ENCODE data around the gene LMO7. TPM values are rescaled to one million over a fixed set of nuclear protein-coding genes. Genes with fewer than 3 reads are reported as not detected.

Gene LMO7
- total and polyA plus RNA-seq, 11 donors: 195 to 573 (median 425) TPM

- Histone ChIP-seq H3K4me3 (no peak overlapping the region), H3K4me1 (no peaks in the 10 kb centered on the region), H3K27ac (no peak overlapping the region), H3K9me3 (no peaks in the 10 kb centered on the region), H3K27me3 (no peaks in the 10 kb centered on the region), H3K36me3 (peaks cover 0 to 9% (median 0%) of the 10 kb centered on the region in 9 donors)
- 71 to 78% (median 74%) methylated on average over 5 of the region's 5 CpGs for WGBS, 4 donors
- no peak for ATAC-seq
- intact Hi-C loops (cut with DNase I): loop anchor here in 3 of 10 donors (5.0 to 10.0 kb wide), 2 partner anchors 170 to 172 kb away; no protein-coding TSS in a partner anchor
- DNase-seq: no peak
- TF ChIP-seq, protein P1, sequence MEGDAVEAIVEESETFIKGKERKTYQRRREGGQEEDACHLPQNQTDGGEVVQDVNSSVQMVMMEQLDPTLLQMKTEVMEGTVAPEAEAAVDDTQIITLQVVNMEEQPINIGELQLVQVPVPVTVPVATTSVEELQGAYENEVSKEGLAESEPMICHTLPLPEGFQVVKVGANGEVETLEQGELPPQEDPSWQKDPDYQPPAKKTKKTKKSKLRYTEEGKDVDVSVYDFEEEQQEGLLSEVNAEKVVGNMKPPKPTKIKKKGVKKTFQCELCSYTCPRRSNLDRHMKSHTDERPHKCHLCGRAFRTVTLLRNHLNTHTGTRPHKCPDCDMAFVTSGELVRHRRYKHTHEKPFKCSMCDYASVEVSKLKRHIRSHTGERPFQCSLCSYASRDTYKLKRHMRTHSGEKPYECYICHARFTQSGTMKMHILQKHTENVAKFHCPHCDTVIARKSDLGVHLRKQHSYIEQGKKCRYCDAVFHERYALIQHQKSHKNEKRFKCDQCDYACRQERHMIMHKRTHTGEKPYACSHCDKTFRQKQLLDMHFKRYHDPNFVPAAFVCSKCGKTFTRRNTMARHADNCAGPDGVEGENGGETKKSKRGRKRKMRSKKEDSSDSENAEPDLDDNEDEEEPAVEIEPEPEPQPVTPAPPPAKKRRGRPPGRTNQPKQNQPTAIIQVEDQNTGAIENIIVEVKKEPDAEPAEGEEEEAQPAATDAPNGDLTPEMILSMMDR (IDR thresholded peaks at IDR 0.05): no peak
- no peak for TF ChIP-seq POLR2A (IDR thresholded peaks at IDR 0.05)
These were observed 228.6 kb downstream of the LMO7 start for GRCh38 chr13:75864718-75865117.

- ATAC-seq: no peak
- intact Hi-C loops (cut with DNase I): loop anchor here in 2 of 10 donors (10.0 kb wide), 1 partner anchor 173 kb away; no protein-coding TSS in a partner anchor
These were observed 231.4 kb downstream of the LMO7 start for GRCh38 chr13:75867379-75868117.

DNA sequence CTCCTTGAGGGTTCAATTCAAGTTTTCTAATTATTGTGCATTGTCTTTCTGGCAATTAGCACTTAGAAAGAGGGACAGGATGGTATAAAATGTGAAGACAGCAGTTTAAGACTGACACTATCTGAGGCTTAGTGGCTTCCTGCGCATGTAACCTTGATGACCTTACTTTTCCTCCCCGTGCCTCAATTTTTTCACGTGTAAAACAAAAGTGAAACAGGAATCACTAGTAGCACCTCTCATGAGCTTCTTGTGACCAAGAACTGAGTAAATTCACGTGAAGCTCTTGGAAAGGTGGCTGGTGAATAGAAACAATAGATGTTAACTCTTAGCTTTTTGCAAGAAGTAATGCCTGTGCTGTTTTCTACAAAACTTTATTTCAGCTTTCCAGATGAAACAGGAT lies 233.9 kb downstream of the LMO7 start:
- Histone ChIP-seq H3K27ac (no peak overlapping the region), H3K4me1 (peaks cover 0 to 8% (median 0%) of the 10 kb centered on the region in 12 donors), H3K27me3 (no peaks in the 10 kb centered on the region), H3K9me3 (no peaks in the 10 kb centered on the region), H3K4me3 (peak overlapping the region in 2 of 12 donors; percentile 48 to 56), H3K36me3 (no peaks in the 10 kb centered on the region)
- ATAC-seq: no peak
- no peak for DNase-seq
- 40 to 51% (median 42%) methylated on average over 4 of the region's 4 CpGs for WGBS, 4 donors
- no peak for TF ChIP-seq POLR2A (IDR thresholded peaks at IDR 0.05)
- TF ChIP-seq, protein P1 (IDR thresholded peaks at IDR 0.05): no peak
- intact Hi-C loops (cut with DNase I): loop anchor here (2.0 to 10.0 kb wide), 11 partner anchors 145 to 1115 kb away; no protein-coding TSS in a partner anchor

More at GRCh38 chr13:75867379-75868117, 231.4 kb downstream of the LMO7 start:
- Histone ChIP-seq H3K27me3 (no peaks in the 10 kb centered on the region), H3K9me3 (no peaks in the 10 kb centered on the region), H3K4me1 (no peaks in the 10 kb centered on the region), H3K36me3 (no peaks in the 10 kb centered on the region), H3K27ac (no peak overlapping the region), H3K4me3 (no peak overlapping the region)
- no peak for TF ChIP-seq POLR2A (IDR thresholded peaks at IDR 0.05)
- TF ChIP-seq, protein P1 (IDR thresholded peaks at IDR 0.05): no peak
- DNase-seq: no peak
- WGBS, 4 donors: 72 to 80% (median 76%) methylated on average over 9 of the region's 9 CpGs

DNA sequence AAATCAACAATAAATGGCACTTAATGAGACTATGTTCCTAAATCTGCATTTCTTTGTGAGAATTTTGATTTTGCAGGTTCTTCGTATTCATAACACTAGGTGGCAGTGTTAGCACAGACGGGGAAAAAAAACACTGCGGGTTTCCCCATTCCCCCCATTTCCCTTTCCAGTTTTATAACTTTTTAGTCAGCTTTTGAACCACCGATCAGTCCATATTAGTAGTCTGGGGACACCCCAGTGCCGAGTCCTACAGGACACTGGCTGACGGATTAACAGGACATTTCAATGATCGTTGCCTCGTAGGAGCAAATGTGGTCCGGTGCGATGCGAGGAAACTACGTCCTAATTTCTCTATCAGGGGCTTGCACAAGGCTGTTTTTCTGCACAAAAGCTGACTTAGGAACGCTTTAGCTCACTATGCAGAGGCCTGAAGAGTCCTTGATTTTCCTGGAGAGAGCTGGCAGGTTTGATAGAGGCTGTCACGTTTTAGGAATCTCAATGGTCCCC lies 234.3 kb downstream of the LMO7 start:
- intact Hi-C loops (cut with DNase I): loop anchor here (2.0 to 10.0 kb wide), 10 partner anchors 144 to 1114 kb away; no protein-coding TSS in a partner anchor
- TF ChIP-seq POLR2A (IDR thresholded peaks at IDR 0.05): no peak
- TF ChIP-seq, protein P1 (IDR thresholded peaks at IDR 0.05): peak; percentile 66 to 84 (median 74)
- Histone ChIP-seq H3K27ac (no peak overlapping the region), H3K36me3 (no peaks in the 10 kb centered on the region), H3K4me3 (peak overlapping the region in 11 of 12 donors; percentile 10 to 62 (median 45)), H3K9me3 (no peaks in the 10 kb centered on the region), H3K27me3 (no peaks in the 10 kb centered on the region), H3K4me1 (peaks cover 0 to 8% (median 0%) of the 10 kb centered on the region in 12 donors)
- ATAC-seq (peak in 2 of 4 donors; percentile 29 to 45), DNase-seq (no peak)
- 28 to 41% (median 37%) methylated on average over 14 of the region's 14 CpGs for WGBS, 4 donors
